Measurements from ENCODE around the gene SNED1.

DNA sequence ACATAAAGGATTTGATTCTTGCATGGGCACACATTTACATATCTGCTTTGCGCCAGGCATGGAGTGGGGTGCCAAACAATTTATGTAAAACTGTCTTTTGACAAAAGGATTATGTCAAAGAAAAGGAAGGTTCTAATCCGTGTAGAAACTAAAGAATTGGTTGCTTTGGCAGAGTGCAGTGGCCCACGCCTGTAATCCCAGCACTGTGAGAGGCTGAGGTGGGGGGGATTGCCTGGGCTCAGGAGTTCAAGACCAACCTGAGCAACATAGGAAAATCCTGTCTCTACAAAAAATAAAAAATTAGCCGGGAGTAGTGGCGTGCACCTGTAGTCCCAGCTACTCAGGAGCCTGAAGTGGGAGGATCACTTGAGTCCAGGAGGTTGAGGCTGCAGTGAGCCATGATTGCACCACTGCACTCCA is 104.8 kb downstream of the SNED1 start:
- no peak for TF ChIP-seq POLR2AphosphoS5 (IDR thresholded peaks at IDR 0.05; ENCODE audit: low read depth)
- TF ChIP-seq, protein P1, sequence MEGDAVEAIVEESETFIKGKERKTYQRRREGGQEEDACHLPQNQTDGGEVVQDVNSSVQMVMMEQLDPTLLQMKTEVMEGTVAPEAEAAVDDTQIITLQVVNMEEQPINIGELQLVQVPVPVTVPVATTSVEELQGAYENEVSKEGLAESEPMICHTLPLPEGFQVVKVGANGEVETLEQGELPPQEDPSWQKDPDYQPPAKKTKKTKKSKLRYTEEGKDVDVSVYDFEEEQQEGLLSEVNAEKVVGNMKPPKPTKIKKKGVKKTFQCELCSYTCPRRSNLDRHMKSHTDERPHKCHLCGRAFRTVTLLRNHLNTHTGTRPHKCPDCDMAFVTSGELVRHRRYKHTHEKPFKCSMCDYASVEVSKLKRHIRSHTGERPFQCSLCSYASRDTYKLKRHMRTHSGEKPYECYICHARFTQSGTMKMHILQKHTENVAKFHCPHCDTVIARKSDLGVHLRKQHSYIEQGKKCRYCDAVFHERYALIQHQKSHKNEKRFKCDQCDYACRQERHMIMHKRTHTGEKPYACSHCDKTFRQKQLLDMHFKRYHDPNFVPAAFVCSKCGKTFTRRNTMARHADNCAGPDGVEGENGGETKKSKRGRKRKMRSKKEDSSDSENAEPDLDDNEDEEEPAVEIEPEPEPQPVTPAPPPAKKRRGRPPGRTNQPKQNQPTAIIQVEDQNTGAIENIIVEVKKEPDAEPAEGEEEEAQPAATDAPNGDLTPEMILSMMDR (IDR thresholded peaks at IDR 0.05; ENCODE audit: insufficient read depth, low read length): no peak
- TF ChIP-seq, protein P2, sequence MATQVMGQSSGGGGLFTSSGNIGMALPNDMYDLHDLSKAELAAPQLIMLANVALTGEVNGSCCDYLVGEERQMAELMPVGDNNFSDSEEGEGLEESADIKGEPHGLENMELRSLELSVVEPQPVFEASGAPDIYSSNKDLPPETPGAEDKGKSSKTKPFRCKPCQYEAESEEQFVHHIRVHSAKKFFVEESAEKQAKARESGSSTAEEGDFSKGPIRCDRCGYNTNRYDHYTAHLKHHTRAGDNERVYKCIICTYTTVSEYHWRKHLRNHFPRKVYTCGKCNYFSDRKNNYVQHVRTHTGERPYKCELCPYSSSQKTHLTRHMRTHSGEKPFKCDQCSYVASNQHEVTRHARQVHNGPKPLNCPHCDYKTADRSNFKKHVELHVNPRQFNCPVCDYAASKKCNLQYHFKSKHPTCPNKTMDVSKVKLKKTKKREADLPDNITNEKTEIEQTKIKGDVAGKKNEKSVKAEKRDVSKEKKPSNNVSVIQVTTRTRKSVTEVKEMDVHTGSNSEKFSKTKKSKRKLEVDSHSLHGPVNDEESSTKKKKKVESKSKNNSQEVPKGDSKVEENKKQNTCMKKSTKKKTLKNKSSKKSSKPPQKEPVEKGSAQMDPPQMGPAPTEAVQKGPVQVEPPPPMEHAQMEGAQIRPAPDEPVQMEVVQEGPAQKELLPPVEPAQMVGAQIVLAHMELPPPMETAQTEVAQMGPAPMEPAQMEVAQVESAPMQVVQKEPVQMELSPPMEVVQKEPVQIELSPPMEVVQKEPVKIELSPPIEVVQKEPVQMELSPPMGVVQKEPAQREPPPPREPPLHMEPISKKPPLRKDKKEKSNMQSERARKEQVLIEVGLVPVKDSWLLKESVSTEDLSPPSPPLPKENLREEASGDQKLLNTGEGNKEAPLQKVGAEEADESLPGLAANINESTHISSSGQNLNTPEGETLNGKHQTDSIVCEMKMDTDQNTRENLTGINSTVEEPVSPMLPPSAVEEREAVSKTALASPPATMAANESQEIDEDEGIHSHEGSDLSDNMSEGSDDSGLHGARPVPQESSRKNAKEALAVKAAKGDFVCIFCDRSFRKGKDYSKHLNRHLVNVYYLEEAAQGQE (IDR thresholded peaks at IDR 0.05; ENCODE audit: insufficient replicate concordance, low read depth): no peak
- TF ChIP-seq SPI1 (IDR thresholded peaks at IDR 0.05; ENCODE audit: borderline replicate concordance, low read depth): no peak
